Gastrocnemius medialis (tissue), 4 donors: ENCODE measurements around the gene BCAR1.

Source experiments
- POLR2A ChIP-seq, 2 donors: fragments of 450-650 bp; IDR thresholded peaks; one replicate each; pipeline ENCODE4 v1.6.1; 2017; ENCODE audit warnings: antibody characterized with exemption in 2 of 2, mild to moderate bottlenecking in 2 of 2, moderate library complexity in 2 of 2
- TF ChIP-seq, protein P1 (sequence below), 5 experiments: fragments of 450-650 bp in 3 of 5; fragments of 200-600 bp in 2 of 5; sonication (generic) in 2 of 5; IDR thresholded peaks in 4 of 5; conservative IDR thresholded peaks in 1 of 5; 1 replicate in 4 of 5; 2 replicates in 1 of 5; pipeline ENCODE4 v1.5.1; 2016 to 2019; ENCODE audit warnings: antibody characterized with exemption in 5 of 5, mild to moderate bottlenecking in 3 of 5, moderate library complexity in 3 of 5

DNA sequence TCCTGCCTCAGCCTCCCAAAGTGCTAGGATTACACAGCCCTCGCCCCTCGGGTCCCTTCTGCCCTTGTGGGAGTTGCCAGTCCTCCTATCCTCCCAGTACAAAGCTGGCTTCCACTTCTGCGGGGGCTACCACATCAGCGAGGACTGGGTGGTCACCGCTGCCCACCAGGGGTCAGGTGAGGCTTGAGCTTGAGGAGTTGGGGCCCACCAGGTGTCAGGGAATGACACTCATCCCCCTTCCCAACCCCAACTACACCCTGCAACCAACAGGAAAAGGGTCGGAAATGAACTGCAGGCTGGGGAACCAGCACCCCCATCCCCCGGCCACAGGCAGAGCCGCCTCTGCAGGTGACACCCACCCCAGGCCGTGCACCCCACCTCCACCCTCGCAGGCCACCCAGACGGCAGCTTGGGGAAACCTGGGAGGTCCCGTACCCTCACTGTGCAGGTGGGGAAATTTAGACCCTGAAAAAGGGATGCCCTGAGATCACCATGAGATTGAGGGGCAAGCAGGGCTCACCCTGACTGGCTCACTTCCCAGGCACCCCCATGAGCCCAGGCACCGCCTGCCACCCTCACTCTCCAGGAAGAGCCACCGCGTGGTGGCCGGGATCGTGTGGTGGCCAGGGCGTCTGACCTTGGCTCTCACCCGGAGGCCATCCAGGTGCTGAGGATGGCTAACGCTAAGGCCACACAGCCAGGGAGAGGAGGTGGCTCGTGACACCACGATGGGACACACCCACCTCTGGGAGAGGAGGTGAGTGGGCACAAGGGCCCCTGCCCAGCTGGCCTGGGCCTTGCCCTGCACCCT is 24.7 kb downstream of the BCAR1 start:
- TF ChIP-seq, protein P1, sequence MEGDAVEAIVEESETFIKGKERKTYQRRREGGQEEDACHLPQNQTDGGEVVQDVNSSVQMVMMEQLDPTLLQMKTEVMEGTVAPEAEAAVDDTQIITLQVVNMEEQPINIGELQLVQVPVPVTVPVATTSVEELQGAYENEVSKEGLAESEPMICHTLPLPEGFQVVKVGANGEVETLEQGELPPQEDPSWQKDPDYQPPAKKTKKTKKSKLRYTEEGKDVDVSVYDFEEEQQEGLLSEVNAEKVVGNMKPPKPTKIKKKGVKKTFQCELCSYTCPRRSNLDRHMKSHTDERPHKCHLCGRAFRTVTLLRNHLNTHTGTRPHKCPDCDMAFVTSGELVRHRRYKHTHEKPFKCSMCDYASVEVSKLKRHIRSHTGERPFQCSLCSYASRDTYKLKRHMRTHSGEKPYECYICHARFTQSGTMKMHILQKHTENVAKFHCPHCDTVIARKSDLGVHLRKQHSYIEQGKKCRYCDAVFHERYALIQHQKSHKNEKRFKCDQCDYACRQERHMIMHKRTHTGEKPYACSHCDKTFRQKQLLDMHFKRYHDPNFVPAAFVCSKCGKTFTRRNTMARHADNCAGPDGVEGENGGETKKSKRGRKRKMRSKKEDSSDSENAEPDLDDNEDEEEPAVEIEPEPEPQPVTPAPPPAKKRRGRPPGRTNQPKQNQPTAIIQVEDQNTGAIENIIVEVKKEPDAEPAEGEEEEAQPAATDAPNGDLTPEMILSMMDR (IDR thresholded peaks at IDR 0.05 in 4 of 5, conservative IDR thresholded peaks at IDR 0.05 in 1 of 5), result peak in 1 of 5 experiments; percentile 2
- no peak for TF ChIP-seq POLR2A (IDR thresholded peaks at IDR 0.05)
